Mucosa of stomach (tissue), 1 donor: ENCODE results near the gene ZNF629.

ENCODE experiments used
- H3K27me3 ChIP-seq: one replicate; pipeline ENCODE4 v1.7.0; 2013; ENCODE audit warnings: mild to moderate bottlenecking, low read length; ENCODE audit not compliant: control insufficient read depth, insufficient read depth
- H3K36me3 ChIP-seq: one replicate; pipeline ENCODE4 v1.7.0; 2013; ENCODE audit warnings: low read length; ENCODE audit not compliant: control insufficient read depth, insufficient read depth
- H3K4me1 ChIP-seq: one replicate; pipeline ENCODE4 v1.7.0; 2013; ENCODE audit warnings: mild to moderate bottlenecking, low read length; ENCODE audit not compliant: control insufficient read depth, insufficient read depth
- H3K4me3 ChIP-seq: one replicate; pipeline ENCODE4 v1.7.0; 2013; ENCODE audit warnings: low read length
- H3K9ac ChIP-seq: one replicate; pipeline ENCODE4 v1.7.0; 2013; ENCODE audit warnings: mild to moderate bottlenecking, low read length, moderate library complexity
- H3K9me3 ChIP-seq: one replicate; pipeline ENCODE4 v1.7.0; 2013; ENCODE audit warnings: mild to moderate bottlenecking, low read length, moderate library complexity; ENCODE audit not compliant: control insufficient read depth
- donor health status: Pancreatic carcinoma.

ZNF629 gene

DNA sequence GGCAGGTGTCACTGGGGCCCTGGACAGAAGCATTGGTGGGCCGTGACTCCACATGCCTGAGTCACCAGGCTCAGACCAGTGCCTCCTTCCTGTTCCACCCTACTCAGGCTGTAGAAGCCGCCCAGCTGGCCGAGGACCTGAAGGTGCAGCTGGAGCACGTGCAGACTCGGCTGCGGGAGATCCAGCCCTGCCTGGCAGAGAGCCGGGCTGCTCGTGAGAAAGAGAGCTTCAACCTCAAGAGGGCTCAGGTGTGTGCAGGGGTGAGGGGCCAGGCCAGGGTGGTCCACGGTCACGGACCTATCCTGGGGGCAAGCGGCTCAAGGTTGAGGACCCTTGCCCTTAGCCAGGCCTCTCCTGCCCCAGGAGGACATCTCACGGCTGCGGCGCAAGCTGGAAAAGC lies 15.3 kb downstream of the ZNF629 start:
- Histone ChIP-seq H3K9ac (no peak overlapping the region), H3K4me1 (peaks cover 12% of the 10 kb centered on the region), H3K4me3 (no peak overlapping the region), H3K9me3 (no peaks in the 10 kb centered on the region), H3K36me3 (peaks cover 34% of the 10 kb centered on the region), H3K27me3 (no peaks in the 10 kb centered on the region)

DNA sequence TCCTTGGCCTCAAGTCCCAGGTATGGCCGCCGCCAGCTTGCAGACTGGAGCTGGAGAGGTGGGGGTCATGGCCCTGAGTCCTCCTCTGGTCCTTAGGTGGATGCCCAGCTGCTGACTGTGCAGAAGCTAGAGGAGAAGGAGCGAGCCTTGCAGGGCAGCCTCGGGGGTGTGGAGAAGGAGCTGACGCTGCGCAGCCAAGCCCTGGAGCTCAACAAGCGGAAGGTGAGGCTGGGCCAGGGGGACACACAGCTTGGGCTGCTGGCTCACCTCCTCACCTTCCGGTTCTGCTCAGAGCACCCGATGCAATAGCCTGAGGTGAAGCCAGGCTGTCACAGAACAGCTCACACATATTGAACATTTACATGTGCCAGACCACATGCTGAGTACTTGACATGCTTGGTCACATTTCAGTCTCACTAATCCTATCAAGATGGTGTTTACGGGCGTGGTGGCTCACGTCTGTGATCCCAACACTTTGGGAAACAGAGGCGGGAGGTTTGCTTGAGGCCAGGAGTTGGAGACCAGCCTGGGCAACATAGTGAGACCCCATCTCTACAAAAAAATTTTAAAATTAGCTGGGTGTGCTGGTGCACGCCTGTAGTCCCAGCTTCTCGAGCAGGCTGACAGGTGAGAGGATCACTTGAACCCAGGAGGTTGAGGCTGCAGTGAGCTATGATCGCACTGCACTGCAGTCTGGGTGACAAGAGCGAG lies 17.5 kb downstream of the ZNF629 start:
- no peak overlapping the region for H3K4me3 ChIP-seq
- peaks cover 45% of the 10 kb centered on the region for H3K36me3 ChIP-seq
- peaks cover under 1% of the 10 kb centered on the region for H3K4me1 ChIP-seq

DNA sequence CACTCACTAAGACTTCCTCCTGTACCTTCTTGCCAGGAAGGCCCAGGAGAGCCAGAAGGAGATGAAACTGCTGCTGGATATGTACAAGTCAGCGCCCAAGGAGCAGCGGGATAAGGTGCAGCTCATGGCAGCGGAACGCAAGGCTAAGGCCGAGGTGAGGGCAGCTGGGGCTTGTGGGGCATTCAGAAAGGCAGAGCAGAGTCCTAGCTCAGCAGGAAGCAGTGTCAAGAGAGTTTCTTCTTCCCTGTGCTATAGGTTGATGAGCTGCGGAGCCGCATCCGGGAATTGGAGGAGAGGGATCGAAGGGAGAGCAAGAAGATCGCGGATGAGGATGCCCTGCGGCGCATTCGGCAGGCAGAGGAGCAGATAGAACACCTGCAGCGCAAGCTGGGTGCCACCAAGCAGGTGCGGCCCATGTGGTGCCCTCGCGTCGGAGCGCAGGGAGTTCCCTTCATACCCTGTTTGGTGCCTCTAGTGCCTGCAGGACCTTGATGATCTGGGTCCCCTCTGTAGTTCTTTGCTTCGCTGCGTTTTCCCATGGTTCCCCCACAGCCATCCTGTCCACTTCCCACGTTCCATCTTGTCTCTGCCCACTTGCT lies 18.3 kb downstream of the ZNF629 start:
- no peak overlapping the region for H3K4me3 ChIP-seq
- peaks cover under 1% of the 10 kb centered on the region for H3K4me1 ChIP-seq
- H3K9ac ChIP-seq, result no peak overlapping the region
- H3K36me3 ChIP-seq, result peaks cover 47% of the 10 kb centered on the region
- H3K9me3 ChIP-seq, result no peaks in the 10 kb centered on the region
- H3K27me3 ChIP-seq, result no peaks in the 10 kb centered on the region

More for the DNA sequence above, 17.5 kb downstream of the ZNF629 start:
- no peaks in the 10 kb centered on the region for H3K9me3 ChIP-seq
- no peak overlapping the region for H3K9ac ChIP-seq
- no peaks in the 10 kb centered on the region for H3K27me3 ChIP-seq

DNA sequence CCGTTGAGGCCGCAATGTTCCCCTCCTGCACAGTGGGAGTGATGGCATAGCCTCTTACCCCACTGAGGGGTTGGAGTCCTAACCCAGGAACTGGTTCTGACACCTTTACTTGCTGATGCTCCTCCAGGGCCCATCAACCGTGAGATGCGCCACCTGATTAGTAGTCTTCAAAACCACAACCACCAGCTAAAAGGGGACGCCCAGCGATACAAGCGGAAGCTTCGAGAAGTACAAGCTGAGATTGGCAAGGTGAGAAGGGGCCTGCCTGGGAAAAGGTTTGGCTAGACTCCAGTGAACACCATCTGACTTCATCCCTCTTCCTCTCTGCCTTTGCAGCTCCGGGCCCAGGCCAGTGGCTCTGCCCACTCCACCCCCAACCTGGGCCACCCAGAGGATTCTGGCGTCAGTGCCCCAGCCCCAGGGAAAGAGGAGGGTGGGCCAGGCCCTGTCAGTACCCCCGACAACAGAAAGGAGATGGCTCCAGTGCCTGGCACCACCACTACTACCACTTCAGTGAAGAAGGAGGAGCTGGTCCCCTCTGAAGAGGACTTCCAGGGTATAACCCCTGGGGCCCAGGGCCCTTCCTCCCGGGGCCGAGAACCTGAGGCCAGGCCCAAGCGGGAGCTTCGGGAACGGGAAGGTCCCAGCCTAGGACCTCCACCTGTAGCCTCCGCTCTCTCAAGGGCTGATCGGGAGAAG lies 19.1 kb downstream of the ZNF629 start:
- Histone ChIP-seq H3K36me3 (peaks cover 47% of the 10 kb centered on the region), H3K4me1 (peaks cover 8% of the 10 kb centered on the region), H3K9me3 (no peaks in the 10 kb centered on the region), H3K4me3 (no peak overlapping the region), H3K9ac (no peak overlapping the region), H3K27me3 (no peaks in the 10 kb centered on the region)

DNA sequence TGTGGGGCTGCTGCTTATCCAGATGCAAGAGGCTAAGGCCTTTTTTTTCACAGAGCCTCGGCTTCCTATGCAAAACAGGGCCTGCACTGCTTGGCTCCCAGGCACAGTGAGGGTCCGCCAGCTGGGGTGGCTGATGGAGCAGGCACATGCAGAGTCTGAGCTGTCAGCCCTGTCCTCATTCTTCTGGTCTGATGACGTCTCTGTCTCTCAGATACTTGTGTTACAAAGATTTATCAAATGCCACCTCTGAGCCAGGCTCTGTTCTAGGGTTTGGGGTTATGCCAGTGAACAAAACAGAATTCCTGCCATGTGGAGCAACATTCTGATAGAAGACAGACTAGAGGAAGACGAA lies 20.1 kb downstream of the ZNF629 start:
- no peaks in the 10 kb centered on the region for H3K9me3 ChIP-seq
- no peak overlapping the region for H3K9ac ChIP-seq
- peaks cover 40% of the 10 kb centered on the region for H3K36me3 ChIP-seq
- no peak overlapping the region for H3K4me3 ChIP-seq
- H3K4me1 ChIP-seq, result peaks cover 12% of the 10 kb centered on the region
- no peaks in the 10 kb centered on the region for H3K27me3 ChIP-seq

DNA sequence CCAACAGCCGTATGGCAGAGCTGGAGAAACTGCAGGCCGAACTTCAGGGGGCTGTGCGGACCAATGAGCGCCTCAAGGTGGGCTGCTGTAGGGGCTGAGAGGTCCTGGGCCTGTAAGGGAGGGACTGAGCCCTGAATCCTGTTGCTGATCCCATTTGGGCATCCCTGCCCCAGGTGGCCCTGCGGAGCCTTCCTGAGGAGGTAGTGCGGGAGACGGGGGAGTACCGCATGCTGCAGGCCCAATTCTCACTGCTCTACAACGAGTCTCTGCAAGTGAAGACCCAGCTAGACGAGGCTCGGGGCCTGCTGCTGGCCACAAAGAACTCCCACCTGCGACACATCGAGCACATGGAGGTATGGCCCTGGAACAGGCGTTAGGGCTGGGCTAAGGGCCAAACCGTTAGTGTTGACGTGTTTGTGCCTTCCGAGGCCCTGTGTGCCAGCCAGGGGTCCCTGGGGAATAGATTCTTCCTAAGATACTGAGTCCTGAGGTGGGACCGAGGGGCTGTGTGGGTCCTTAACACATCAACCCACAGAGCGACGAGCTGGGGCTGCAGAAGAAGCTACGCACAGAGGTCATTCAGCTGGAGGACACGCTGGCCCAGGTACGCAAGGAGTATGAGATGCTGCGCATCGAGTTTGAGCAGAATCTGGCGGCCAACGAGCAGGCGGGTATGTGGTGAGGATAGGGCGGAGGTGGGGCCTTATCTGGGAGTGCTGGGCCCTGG lies 20.6 kb downstream of the ZNF629 start:
- H3K9me3 ChIP-seq, result no peaks in the 10 kb centered on the region
- H3K36me3 ChIP-seq, result peaks cover 40% of the 10 kb centered on the region
- H3K4me3 ChIP-seq, result no peak overlapping the region
- H3K4me1 ChIP-seq, result peaks cover 12% of the 10 kb centered on the region
- no peaks in the 10 kb centered on the region for H3K27me3 ChIP-seq
- no peak overlapping the region for H3K9ac ChIP-seq

DNA sequence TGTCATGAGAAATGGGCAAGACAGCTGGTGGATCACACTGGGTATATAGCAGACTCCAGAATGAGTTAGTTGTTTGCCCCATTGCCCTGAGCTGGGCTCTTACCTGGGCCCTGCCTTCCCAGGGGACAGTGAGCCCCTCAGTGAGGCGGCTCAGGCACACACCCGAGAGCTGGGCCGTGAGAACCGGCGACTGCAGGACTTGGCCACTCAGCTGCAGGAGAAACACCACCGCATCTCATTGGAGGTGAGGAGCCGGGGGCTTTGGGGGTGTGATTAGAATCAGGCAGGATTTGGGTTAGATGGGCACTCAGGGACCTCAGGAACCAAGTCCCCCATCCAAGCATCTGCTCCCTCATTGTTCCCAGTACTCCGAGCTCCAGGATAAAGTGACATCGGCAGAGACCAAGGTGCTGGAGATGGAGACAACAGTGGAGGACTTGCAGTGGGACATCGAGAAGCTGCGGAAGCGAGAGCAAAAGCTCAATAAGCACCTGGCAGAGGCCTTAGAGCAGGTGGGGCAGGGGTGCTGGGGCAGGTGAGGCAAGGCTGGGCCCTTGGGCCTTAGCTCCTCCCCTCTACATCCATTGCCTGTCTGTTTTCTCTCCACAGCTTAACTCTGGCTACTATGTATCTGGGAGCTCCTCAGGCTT lies 22.1 kb downstream of the ZNF629 start:
- peaks cover 40% of the 10 kb centered on the region for H3K36me3 ChIP-seq
- no peaks in the 10 kb centered on the region for H3K27me3 ChIP-seq
- peaks cover 19% of the 10 kb centered on the region for H3K4me1 ChIP-seq
- H3K4me3 ChIP-seq, result no peak overlapping the region
- no peak overlapping the region for H3K9ac ChIP-seq
- H3K9me3 ChIP-seq, result no peaks in the 10 kb centered on the region

DNA sequence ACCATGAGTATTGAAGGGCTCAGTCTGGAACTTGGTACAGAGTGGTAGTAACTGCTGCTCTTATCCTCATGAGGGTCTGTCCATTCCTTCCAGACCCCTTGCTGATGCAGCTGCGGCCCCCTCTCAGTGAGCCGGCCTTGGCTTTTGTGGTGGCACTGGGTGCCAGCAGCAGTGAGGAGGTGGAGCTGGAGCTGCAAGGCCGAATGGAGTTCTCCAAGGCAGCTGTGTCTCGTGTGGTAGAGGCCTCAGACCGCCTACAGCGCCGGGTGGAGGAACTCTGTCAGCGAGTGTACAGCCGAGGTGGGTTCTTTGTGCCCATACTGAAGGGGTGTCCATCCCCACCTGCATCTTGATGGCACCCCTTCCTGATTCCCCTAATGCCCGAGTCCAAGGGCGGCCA lies 22.9 kb downstream of the ZNF629 start:
- H3K4me3 ChIP-seq, result no peak overlapping the region
- peaks cover 34% of the 10 kb centered on the region for H3K36me3 ChIP-seq
- H3K27me3 ChIP-seq, result no peaks in the 10 kb centered on the region
- H3K9ac ChIP-seq, result no peak overlapping the region
- peaks cover 19% of the 10 kb centered on the region for H3K4me1 ChIP-seq
- H3K9me3 ChIP-seq, result no peaks in the 10 kb centered on the region

DNA sequence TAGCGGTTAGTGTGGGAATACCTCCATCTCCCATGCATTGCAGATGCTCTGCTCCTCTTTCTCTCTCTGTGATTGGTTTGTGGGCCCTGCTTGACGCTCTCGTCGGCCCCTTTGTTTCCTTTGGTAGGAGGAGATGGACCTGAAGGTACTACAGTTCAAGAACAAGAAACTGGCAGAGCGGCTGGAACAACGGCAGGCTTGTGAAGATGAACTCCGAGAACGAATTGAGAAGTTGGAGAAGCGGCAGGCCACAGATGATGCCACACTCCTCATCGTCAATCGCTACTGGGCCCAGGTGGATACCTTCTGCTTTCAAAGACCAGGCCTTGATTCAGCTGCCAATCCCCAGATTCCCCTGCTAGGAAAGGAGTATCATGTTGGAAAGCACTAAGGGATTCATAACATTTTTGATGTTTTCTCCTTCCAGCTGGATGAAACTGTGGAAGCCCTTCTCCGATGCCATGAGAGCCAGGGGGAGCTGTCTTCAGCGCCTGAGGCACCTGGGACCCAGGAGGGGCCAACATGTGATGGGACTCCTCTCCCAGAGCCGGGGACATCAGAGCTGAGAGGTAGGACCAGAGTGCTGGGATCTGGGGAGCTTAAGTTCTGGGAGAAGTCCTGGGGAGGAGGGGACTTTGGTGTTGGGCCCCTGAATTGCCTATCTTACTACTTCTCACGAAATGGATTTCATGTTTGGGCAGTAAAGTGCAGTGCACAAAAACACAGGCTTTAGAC lies 23.8 kb downstream of the ZNF629 start:
- H3K27me3 ChIP-seq, result no peaks in the 10 kb centered on the region
- peak overlapping the region; percentile 83 for H3K4me3 ChIP-seq
- peaks cover 19% of the 10 kb centered on the region for H3K4me1 ChIP-seq
- H3K9ac ChIP-seq, result peak overlapping the region; percentile 96
- H3K9me3 ChIP-seq, result no peaks in the 10 kb centered on the region
- peaks cover 25% of the 10 kb centered on the region for H3K36me3 ChIP-seq

DNA sequence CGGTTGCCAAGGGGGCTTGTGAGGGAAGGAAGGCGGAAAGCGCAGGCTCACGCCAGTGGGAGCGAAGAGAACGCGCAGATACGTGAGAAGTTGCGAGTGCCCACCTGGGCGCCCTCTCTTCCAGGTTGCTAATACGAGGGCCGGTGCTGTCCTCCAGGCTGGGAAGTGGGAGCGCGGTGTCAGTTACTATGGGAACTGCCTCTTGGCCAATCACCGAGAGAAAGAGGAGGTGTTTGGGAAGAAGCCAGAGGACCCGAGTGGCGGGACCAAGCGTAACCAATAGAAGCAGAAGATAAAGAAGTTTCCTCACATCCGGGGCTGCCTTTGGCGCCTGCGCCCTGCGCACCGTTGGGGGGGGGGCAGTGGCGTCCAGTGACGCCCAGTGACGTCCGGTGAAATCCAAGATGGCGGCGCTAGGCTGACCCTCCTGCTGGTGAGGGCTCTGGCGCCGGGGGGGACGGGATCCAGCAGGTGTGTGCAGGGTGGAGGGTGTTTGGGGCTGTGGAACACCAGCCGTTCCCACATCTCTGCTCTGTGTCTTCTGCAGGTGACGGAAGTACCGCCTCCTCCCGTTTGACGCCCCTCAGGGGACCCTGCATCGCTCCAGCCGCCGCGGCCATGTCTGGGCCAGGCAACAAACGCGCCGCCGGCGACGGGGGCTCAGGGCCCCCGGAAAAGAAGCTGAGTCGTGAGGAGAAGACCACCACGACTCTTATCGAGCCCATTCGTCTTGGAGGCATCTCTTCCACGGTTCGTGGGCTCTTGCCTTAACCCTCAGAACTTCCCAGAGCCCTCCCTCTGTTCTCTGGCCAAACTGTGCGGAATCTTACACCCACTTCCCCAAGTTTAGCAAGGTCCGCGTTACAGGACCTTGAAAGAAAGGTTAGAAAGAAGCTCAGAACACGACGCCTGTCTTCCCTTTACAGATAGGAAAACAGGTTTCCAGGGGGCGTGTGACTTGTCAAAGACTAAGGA lies 24.8 kb downstream of the ZNF629 start, which contains the start of the genes CFAP119 and RNF40:
Gene CFAP119, minus strand, starts transcription at position 135 of the 975 bp plus-strand sequence. CDS start 314 bp downstream, outside the sequence.
Gene RNF40, plus strand, starts transcription at position 395 of the 975 bp plus-strand sequence. Its CDS starts 224 bp downstream, at position 619.
- Histone ChIP-seq H3K27me3 (no peaks in the 10 kb centered on the region), H3K36me3 (peaks cover 16% of the 10 kb centered on the region), H3K4me3 (peak within 1 kb of the TSS; percentile 83), H3K9ac (peak within 1 kb of the TSS; percentile 96), H3K9me3 (no peaks in the 10 kb centered on the region), H3K4me1 (peaks cover 19% of the 10 kb centered on the region)
